Hepatocyte (in vitro differentiated cells): ENCODE results near the gene ENPP5. TPM values are rescaled to one million over a fixed set of nuclear protein-coding genes. Genes with fewer than 3 reads are reported as not detected.

Experiments used
- DNase-seq: peaks from one replicate; pipeline ENCODE4 v3.0.0-alpha.2; 2016; ENCODE audit warnings: low spot score
- H2AFZ ChIP-seq: fragments of 200-600 bp; sonication (generic); 2 replicates; pipeline ENCODE4 v1.6.0; 2016; ENCODE audit warnings: antibody characterized with exemption, mild to moderate bottlenecking
- H3K27ac ChIP-seq: fragments of 200-600 bp; sonication (generic); 2 replicates; pipeline ENCODE4 v1.5.1; 2016; ENCODE audit warnings: mild to moderate bottlenecking
- H3K27me3 ChIP-seq: fragments of 200-600 bp; sonication (generic); 2 replicates; pipeline ENCODE4 v1.6.1; 2016
- H3K36me3 ChIP-seq: fragments of 200-600 bp; sonication (generic); replicated peaks from 2 replicates; pipeline ENCODE4 v1.5.1; 2016; ENCODE audit warnings: low read depth; ENCODE audit not compliant: insufficient read depth
- H3K4me1 ChIP-seq: fragments of 200-600 bp; sonication (generic); 2 replicates; pipeline ENCODE4 v1.5.1; 2016; ENCODE audit warnings: mild to moderate bottlenecking, moderate library complexity; ENCODE audit not compliant: insufficient read depth
- H3K4me2 ChIP-seq: fragments of 200-600 bp; sonication (generic); 2 replicates; pipeline ENCODE4 v1.6.0; 2016
- H3K4me3 ChIP-seq: fragments of 200-600 bp; sonication (generic); 2 replicates; pipeline ENCODE4 v1.5.1; 2016; ENCODE audit warnings: mild to moderate bottlenecking
- H3K79me2 ChIP-seq: fragments of 200-600 bp; sonication (generic); 2 replicates; pipeline ENCODE4 v1.6.0; 2017; ENCODE audit warnings: mild to moderate bottlenecking
- H3K9me2 ChIP-seq: fragments of 200-600 bp; sonication (generic); replicated peaks from 2 replicates; pipeline ENCODE4 v1.6.0; 2017; ENCODE audit warnings: mild to moderate bottlenecking; ENCODE audit not compliant: insufficient read depth
- H3K9me3 ChIP-seq: fragments of 200-600 bp; sonication (generic); 2 replicates; pipeline ENCODE4 v1.5.1; 2016; ENCODE audit warnings: low read depth, mild to moderate bottlenecking
- H4K20me1 ChIP-seq: fragments of 200-600 bp; sonication (generic); 2 replicates; pipeline ENCODE4 v1.6.0; 2016; ENCODE audit warnings: mild to moderate bottlenecking; ENCODE audit not compliant: insufficient read depth, poor library complexity, severe bottlenecking
- CTCF ChIP-seq: fragments of 200-600 bp; sonication (generic); IDR thresholded peaks from 2 replicates; pipeline ENCODE4 v1.5.1; 2016; ENCODE audit warnings: antibody characterized with exemption, mild to moderate bottlenecking; ENCODE audit not compliant: poor library complexity
- EZH2 ChIP-seq: fragments of 200-600 bp; sonication (generic); IDR thresholded peaks from 2 replicates; pipeline ENCODE4 v1.6.1; 2016; ENCODE audit warnings: antibody characterized with exemption, mild to moderate bottlenecking, borderline replicate concordance
- EZH2phosphoT487 ChIP-seq: fragments of 200-600 bp; sonication (generic); IDR thresholded peaks from one replicate; pipeline ENCODE4 v1.6.1; 2018; ENCODE audit warnings: antibody characterized with exemption, mild to moderate bottlenecking, low read depth, moderate library complexity; ENCODE audit not compliant: unreplicated experiment, severe bottlenecking
- WGBS: methylation state at CpG from one replicate; pipeline ENCODE4 v1.1.6; 2016; ENCODE audit warnings: low lambda C conversion rate; ENCODE audit errors: missing lambda C conversion rate; 5-methylcytosine and 5-hydroxymethylcytosine counted together
- polyA plus RNA-seq: library from polyadenylated mRNA; unstranded; fragments of >200 nt; fragmentation: Nextera tagmentation; extraction: Ambion mirVana; gene quantifications from 2 replicates; pipeline ENCODE4 v1.2.1, GENCODE V29; 2016
- total RNA-seq: library from RNA; depleted of rRNA; stranded (reverse); fragments of >200 nt; gene quantifications from 2 replicates; pipeline ENCODE4 v1.2.3, GENCODE V29; 2014

Gene ENPP5
- total and polyA plus RNA-seq, 2 experiments from 2014 or later: 6.7 to 11.5 TPM

- Histone ChIP-seq H3K27ac (no peak overlapping the region), H3K36me3 (no peaks in the 10 kb centered on the region), H3K9me2 (no peaks in the 10 kb centered on the region), H4K20me1 (no peaks in the 10 kb centered on the region), H3K9me3 (no peaks in the 10 kb centered on the region), H3K27me3 (no peaks in the 10 kb centered on the region), H2AFZ (no peak overlapping the region), H3K4me1 (peaks cover 7% of the 10 kb centered on the region), H3K4me3 (no peak overlapping the region), H3K4me2 (no peak overlapping the region), H3K79me2 (no peaks in the 10 kb centered on the region)
- DNase-seq: peak; percentile 16
- TF ChIP-seq CTCF (no peak), EZH2phosphoT487 (no peak), EZH2 (no peak)
- WGBS: 59% methylated on average over 4 of the region's 4 CpGs
Measured at GRCh38 chr6:46184114-46184513, 13.3 kb upstream of the ENPP5 start.

- DNase-seq: no peak
- H3K27me3 ChIP-seq: no peaks in the 10 kb centered on the region
- H3K36me3 ChIP-seq: no peaks in the 10 kb centered on the region
- no peak overlapping the region for H3K27ac ChIP-seq
- H3K9me3 ChIP-seq: no peaks in the 10 kb centered on the region
- H3K79me2 ChIP-seq: no peaks in the 10 kb centered on the region
- H3K9me2 ChIP-seq: no peaks in the 10 kb centered on the region
- H2AFZ ChIP-seq: no peak overlapping the region
- no peak for TF ChIP-seq EZH2phosphoT487
- TF ChIP-seq EZH2: no peak
- TF ChIP-seq CTCF: no peak
- H4K20me1 ChIP-seq: no peaks in the 10 kb centered on the region
- 77% methylated on average over 3 of the region's 3 CpGs for WGBS
- no peak overlapping the region for H3K4me2 ChIP-seq
- H3K4me1 ChIP-seq: no peaks in the 10 kb centered on the region
- H3K4me3 ChIP-seq: no peak overlapping the region
Measured at GRCh38 chr6:46175976-46176375, 5.2 kb upstream of the ENPP5 start.

- H3K27ac ChIP-seq: no peak overlapping the region
- no peaks in the 10 kb centered on the region for H3K79me2 ChIP-seq
- H3K4me3 ChIP-seq: no peak overlapping the region
- H3K36me3 ChIP-seq: no peaks in the 10 kb centered on the region
- H3K9me3 ChIP-seq: no peaks in the 10 kb centered on the region
- H3K4me1 ChIP-seq: no peaks in the 10 kb centered on the region
- H4K20me1 ChIP-seq: no peaks in the 10 kb centered on the region
- no peak for DNase-seq
- no peak overlapping the region for H3K4me2 ChIP-seq
- TF ChIP-seq EZH2phosphoT487: no peak
- no peak for TF ChIP-seq EZH2
- TF ChIP-seq CTCF: no peak
- no peaks in the 10 kb centered on the region for H3K9me2 ChIP-seq
- H3K27me3 ChIP-seq: no peaks in the 10 kb centered on the region
- 89% methylated on average over 4 of the region's 4 CpGs for WGBS
- H2AFZ ChIP-seq: no peak overlapping the region
Measured at GRCh38 chr6:46175446-46175845, 4.7 kb upstream of the ENPP5 start.

GRCh38 chr6:46174904-46175303, 4.1 kb upstream of the ENPP5 start:
- no peaks in the 10 kb centered on the region for H3K4me1 ChIP-seq
- DNase-seq: no peak
- no peaks in the 10 kb centered on the region for H4K20me1 ChIP-seq
- TF ChIP-seq EZH2phosphoT487: no peak
- no peak for TF ChIP-seq EZH2
- TF ChIP-seq CTCF: no peak
- no peak overlapping the region for H3K4me3 ChIP-seq
- H3K4me2 ChIP-seq: no peak overlapping the region
- H3K9me3 ChIP-seq: no peaks in the 10 kb centered on the region
- H3K27me3 ChIP-seq: no peaks in the 10 kb centered on the region
- no peaks in the 10 kb centered on the region for H3K36me3 ChIP-seq
- H3K79me2 ChIP-seq: no peaks in the 10 kb centered on the region
- no peak overlapping the region for H3K27ac ChIP-seq
- WGBS: 81% methylated on average over 3 of the region's 3 CpGs
- H3K9me2 ChIP-seq: no peaks in the 10 kb centered on the region
- no peak overlapping the region for H2AFZ ChIP-seq
